NCI-H82 treated with DMSO at 0.1 percent for 48 hours (cell line): Measurements from ENCODE around the gene PPP1R27.

ENCODE experiments used
- DNase-seq: peaks from one replicate; lab custom pipeline; 2025; ENCODE audit not compliant: unreplicated experiment; lab: John Stamatoyannopoulos, UW

The PPP1R27 gene

DNA sequence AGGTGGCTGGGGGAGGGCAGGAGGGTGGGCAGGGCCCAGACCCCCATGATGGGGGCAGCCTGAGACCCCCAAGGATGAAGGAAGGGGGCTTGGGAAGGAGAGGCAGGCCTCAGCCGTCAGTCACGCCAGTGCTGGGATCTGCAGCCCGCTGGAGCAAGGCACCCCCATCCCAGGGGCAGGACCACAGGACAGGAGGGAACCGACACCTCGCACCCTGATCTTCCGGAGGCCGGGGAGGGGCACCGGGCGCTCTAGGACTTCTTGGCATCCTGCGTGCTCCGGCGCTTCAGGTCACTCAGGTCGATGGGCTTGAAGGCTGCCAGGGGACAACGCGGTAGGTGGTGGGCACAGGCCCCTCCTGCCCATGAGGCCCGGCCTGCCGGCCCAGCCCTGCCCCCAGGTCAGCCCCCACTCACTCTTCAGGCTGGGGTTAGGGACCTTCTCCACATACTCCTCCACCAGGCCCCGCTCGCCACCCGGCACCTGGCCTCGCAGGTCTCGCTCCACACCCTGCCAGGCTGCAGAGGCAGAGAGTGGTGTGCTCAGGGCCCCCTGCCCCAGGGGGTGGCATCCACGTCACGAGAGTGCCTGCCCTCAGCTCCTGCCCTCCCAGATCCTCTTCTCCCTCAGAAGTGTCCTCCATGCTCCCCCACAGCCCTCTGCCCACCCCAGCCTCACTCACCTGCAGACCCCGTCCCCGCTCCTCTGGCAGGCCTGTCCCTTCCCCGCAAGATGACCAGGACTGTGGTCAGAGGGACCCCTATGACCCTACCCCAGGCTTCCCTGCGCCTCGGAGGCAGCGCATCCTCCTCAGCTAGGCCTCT is 11.6 kb downstream of the PPP1R27 start:
- DNase-seq = no peak

DNA sequence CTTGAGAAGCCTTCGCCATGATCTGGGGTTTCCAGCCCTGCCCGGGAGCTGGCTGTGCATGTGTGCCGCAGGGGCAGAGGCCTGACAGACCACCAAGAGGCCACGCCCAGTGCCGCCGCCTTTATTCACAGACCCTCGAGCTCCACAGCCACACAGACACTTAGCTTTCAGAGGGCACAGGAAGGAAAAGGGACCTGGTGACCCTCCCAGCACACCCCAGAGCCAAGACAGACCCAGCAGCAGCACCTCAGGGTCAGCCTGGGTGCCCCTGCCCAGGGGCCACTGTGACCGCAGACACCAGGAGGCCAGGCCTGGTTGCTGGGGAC is 12.6 kb downstream of the PPP1R27 start:
- no peak for DNase-seq

DNA sequence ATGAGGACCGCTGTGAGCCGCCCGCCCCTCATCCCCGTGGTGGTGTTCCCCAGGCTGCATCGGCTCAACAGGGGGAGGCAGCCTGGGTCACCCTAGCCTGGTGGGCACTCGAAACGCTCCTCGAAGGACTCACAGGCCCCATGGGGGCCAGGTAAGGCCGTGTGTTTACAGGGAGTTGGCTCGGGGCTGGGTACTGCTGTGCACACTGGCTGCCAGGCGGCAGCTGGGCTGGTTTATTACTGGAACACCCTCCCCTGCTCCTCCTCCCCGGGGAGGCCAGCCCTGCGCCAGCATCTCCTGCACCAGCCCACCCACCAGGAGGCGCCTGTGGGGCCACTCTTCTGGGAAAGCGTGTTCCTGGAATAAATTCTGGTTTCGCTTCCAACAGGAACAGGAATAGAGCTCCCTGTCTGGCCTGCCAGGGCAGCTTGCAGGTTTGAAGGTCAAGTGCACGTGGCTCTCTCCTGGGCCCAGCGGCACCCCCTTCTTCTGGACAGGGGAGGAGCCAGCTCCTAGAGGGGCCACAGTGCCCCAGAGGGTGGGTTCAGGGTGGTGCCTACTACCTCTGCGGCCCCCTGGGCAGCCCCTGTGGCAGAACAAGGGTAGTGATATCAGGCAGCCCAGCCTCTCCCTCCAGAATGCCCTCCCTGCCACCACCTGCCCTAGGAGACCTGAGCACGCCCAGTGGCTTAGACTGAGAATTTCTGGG is 13.1 kb downstream of the PPP1R27 start:
- DNase-seq = peak; percentile 36

DNA sequence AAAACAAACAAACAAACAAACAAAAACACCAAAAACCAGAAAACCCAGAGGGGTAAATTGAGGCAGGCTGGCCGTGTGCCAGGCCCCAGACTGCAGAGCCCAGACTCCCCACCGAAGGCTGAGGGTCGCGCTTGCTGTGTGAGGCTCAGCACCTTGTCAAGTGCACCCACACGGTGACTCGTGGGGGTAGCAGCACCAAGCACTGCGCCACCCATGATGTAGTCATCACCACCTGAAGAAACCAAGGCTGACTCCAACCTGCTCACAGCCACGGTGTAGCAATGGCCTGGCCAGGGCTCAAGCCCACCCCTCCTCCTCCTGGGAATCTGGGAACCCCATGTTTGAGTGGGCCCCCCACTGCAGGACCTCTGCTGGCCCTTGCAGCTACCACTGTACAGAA is 13.7 kb downstream of the PPP1R27 start:
- no peak for DNase-seq

DNA sequence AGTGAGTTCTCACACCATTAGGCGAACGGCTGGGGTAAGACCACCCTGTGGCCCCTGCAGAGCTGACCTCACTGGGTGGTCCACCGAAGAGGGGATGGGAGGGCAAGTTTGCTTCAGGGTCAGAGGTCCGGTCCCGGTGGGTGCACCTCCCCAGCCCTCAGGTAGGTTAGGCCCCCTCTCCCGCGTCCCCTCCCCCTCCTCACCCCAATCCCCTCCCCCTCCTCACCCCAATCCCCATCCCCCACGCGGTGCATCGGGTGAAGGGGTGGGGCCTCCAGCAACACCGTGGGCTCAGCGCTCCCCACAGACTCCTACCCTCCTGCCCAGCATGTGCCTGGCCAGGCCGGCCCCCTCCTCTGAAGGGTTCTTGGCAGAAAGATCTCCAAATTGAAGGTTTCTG is 15.1 kb downstream of the PPP1R27 start:
- no peak for DNase-seq

DNA sequence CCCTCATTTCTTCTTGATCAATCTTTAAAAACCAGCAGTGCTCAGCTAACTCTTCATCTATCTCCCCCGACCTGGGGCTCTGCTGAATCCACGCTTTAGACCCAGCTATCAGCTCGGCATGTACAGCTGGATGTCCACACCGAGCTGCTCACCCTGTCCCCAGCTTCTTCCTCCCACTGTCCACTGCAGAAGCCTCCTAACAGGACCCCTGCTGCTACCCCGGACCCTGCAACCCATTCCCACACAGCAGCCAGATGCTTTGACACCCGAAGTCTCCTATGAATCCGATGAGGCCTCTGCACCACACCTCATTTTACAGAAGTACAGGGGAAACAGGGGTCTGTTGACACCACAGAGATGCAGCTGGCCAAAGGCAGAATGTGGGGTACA is 17.1 kb downstream of the PPP1R27 start:
- no peak for DNase-seq

DNA sequence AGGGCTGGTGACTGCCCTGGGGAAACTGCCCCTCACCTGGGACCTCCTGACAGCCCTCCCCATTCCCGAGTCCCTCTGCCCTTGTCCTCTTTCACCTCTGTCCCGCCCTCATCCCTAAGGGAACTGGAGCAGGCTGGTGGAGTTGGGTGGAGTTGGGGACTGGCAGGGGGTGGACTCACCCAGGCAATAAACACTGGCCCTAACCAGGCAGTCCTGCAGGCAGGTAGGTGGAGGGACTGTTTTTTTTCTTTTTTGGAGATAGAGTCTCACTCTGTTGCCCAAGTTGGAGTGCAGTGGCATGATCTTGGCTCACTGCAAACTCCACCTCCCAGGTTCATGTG is 19.2 kb downstream of the PPP1R27 start:
- DNase-seq = no peak

DNA sequence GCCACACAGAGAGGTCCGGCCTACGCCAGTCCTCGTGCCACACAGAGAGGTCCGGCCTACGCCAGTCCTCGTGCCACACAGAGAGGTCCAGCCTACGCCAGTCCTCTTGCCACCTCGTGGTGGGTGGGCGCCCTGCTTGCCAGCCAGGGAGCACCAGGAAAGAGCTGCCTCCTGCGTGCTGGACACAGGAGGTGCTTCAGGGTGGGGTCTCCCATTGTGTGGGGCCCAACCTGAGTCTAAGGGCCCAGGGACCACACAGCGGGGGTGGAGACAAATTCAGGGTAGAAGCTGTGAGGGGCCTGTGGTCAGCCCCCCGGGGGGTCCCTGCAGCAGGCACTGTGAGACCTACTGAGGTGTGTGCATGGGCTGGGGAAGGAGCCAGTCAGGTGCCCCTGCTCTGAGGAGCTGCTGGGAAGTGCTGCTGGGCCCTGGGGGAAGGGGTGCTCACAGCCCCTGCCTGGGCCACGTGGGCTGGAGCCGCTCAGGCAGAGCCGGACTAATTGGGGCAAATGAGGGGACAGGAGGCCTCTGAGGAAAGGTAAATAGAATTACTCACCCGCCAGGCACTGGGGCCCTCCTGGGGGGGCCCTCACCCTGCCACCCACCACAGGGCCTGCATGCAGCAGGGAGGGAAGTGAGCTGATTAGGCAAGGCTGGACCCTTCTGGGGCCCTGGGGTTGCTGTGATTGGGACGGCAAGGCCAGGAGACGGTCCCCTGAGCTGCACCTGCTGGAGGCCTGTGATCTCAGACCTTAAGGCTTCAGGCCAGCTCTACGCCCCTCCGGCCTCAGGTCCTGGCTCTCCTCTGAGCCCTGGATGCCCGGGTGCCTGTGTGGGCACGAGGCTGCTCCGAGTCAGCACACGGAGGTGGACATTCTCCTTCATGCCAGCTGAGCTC is 19.9 kb downstream of the PPP1R27 start:
- DNase-seq = peak; percentile 22

DNA sequence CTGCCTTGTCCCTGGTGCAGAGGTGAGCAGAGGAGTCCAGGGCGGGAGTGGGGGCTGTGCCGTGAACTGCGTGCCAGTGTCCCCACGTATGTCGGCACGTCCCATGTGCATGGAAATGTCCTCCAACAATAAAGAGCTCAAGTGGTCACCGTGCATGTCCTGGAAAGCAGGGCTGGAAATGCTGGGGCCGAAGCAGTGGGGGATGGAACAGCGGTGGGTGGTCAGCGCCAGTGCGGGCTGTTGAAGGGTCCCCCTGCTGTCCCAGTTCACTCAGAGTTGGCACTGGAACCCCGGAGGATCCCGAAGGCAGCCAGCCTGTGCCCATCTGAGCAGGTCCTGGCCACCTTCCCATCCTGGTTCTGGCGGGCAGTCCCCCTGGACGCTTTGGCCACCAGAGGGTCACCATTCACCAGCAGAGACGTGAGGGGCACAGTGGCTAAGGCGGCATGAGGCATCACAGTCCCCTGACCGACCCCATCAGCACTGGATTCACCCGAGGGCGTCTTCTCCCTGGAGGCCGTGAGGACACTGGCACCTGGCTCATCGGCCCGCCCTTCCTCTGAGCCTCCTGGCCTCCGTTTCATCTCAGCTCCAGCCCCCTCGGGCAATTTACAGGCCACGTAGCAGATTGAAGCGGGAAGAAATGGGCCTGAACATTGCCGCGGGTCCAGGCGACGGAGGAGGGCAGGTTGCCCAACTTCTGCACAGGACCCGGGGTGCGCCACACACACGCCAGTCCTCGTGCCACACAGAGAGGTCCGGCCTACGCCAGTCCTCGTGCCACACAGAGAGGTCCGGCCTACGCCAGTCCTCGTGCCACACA is 20.8 kb downstream of the PPP1R27 start:
- DNase-seq = no peak

DNA sequence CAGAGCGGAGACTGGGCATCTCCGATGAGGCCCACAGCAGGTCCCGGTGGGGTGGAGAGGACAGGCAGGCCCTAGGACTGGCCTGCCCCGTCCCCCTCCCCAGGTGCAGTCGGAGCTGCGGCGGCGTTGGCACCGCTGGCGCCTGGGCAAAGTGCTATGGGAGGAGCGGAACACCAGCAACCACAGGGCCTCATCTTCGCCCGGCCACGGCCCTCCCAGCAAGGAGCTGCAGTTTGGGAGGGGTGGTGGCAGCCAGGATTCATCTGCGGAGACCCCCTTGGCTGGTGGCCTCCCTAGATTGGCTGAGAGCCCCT is 21.5 kb downstream of the PPP1R27 start:
- no peak for DNase-seq

DNA sequence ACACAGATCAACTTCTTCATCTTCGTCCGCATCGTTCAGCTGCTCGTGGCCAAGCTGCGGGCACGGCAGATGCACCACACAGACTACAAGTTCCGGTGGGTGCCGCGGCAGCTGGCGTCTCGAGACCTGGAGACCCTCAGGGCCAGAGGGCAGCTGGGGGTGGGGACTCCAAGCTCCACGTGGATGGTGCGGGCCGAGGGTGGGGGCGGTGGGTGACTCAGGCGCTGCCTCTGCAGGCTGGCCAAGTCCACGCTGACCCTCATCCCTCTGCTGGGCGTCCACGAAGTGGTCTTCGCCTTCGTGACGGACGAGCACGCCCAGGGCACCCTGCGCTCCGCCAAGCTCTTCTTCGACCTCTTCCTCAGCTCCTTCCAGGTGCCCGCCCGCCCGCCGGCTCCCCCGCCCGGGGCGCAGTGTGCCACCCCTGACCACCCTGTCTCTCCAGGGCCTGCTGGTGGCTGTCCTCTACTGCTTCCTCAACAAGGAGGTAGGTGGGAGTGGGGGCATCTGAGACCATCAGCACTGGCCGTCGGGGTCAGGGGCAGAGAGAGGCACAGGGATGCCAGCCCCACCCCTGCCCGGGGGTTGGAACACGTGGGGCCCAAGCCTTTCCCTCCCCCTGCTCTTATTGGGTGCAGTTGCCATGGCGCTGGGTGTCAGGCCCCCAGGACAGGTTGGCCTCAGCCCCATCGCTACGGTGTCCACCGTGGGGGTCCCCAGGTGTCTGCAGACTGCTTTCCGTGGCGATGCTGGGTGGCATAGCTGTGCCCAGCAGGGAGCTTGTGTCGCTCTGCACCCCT is 22.1 kb downstream of the PPP1R27 start:
- DNase-seq = no peak

DNA sequence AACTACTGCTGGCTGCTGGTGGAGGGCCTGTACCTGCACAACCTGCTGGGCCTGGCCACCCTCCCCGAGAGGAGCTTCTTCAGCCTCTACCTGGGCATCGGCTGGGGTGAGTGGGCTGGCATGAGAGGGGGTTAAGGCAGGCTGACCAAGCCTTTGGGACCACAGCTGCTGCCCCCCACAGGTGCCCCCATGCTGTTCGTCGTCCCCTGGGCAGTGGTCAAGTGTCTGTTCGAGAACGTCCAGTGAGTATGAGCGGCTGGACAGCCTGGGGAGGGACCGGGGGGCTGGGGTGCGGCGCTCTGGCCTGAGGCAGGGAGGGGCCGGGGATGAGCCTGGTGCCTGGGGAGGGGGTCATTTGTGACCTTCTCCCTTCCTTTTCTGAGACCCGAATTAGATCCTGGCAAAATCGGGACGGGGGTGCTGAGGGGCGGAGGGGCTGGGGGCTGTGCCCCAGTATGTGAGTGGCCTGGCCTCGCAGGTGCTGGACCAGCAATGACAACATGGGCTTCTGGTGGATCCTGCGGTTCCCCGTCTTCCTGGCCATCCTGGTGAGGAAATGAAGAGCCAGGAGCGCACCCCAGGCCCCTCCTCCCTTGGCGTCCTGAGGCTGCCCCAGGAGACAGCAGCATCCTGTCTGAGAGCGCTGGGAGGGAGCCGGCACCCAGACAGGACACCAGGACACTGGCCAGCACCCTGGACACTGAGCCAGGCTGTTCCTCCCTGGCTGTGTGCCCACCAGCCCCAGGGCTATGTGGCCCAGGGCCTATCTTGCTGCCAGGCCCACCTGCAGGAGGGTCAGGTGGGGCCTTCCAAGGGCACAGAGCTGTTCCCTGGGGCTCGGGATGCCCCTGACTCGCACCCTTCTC is 22.9 kb downstream of the PPP1R27 start:
- DNase-seq = no peak

DNA sequence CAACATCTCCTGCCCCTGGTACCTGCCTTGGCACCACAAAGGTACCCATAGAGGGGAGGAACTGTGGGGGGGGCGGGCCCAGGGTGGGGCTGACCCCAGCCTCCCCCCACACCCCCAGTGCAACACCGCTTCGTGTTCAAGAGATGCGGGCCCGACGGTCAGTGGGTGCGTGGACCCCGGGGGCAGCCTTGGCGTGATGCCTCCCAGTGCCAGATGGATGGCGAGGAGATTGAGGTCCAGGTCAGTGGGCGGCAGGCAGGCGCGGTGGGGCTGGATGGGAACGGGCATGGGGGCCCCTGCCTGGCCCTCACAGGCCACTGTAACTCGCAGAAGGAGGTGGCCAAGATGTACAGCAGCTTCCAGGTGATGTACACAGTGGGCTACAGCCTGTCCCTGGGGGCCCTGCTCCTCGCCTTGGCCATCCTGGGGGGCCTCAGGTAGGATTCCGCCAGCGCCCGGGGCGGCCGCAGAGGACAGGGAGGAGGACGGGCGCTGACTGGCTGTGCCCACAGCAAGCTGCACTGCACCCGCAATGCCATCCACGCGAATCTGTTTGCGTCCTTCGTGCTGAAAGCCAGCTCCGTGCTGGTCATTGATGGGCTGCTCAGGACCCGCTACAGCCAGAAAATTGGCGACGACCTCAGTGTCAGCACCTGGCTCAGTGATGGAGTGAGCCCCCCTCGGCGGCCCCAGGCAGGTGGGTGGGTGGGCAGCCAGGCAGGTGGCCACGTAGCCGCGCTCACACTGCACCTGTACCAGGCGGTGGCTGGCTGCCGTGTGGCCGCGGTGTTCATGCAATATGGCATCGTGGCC is 23.8 kb downstream of the PPP1R27 start:
- DNase-seq = no peak

DNA sequence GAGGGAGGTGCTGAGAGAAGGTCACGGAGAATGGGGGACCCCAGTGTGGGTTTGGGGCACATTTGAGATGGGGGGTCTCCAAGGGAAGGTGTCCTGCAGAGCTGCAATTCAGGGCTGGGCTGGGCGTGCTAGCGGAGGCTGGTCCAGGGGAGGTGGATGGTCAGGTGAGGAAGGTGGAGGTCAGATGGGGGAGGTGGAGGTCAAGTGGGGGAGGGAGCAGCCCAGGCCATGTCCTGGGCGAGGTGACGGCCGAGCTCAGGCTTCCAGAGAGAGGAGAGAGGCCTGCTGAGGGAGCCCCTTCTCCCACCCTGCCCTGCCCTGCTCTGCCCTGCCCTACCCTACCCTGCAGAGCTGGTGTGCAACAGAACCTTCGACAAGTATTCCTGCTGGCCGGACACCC is 24.4 kb downstream of the PPP1R27 start:
- DNase-seq = no peak

DNA sequence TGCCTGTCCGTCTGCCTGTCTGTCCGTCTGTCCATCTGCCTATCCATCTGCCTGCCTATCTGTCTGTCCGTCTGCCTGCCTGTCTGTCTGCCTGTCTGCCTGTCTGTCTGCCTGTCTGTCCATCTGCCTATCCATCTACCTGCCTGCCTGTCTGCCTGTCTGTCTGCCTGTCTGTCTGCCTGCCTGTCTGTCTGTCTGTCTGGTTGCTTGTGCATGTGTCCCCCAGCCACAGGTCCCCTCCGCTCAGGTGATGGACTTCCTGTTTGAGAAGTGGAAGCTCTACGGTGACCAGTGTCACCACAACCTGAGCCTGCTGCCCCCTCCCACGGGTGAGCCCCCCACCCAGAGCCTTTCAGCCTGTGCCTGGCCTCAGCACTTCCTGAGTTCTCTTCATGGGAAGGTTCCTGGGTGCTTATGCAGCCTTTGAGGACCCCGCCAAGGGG is 25.3 kb downstream of the PPP1R27 start:
- no peak for DNase-seq

DNA sequence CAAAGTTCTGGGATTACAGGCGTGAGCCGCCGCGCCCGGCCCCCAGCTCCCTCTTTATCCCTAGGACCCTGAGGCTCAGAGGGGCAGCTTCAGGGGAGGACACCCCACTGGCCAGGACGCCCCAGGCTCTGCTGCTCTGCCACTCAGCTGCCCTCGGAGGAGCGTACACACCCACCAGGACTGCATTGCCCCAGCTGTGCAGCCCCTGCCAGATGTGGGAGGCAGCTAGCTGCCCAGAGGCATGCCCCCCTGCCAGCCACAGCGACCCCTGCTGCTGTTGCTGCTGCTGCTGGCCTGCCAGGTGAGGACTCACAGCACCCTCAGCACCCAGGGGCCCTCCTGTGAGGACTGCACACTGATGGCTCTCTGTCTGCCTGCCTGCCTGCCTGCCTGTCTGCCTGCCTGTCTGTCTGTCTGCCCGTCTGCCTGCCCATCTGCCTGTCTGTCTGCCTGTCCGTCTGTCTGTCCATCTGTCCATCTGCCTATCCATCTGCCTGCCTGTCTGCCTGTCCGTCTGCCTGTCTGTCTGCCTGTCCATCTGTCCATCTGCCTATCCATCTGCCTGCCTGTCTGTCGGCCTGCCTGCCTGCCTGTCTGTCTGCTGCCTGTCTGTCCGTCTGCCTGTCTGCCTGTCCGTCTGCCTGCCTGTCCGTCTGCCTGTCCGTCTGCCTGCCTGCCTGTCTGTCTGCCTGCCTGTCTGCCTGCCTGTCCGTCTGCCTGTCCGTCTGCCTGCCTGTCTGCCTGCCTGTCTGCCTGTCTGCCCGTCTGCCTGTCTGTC is 25.9 kb downstream of the PPP1R27 start:
- no peak for DNase-seq

DNA sequence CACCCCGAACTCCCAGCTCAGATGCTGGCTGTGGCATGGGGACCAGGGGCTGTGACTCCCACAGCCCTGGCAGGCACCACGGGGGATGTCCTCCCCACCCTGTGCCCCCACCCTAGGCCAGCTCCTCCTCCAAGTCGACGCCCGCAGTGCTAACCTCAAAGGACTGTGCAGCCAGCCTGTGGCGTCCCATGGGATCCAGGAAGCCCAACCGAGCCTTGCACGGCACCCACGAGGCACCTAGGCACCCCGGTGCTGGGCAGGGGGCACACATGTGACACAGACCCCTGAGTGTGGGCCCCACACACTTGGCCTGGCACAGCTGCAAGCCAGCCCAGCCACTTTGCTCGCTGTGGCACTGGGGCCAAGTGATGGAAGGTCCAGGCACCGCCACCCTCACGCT is 27.0 kb downstream of the PPP1R27 start:
- DNase-seq = no peak

DNA sequence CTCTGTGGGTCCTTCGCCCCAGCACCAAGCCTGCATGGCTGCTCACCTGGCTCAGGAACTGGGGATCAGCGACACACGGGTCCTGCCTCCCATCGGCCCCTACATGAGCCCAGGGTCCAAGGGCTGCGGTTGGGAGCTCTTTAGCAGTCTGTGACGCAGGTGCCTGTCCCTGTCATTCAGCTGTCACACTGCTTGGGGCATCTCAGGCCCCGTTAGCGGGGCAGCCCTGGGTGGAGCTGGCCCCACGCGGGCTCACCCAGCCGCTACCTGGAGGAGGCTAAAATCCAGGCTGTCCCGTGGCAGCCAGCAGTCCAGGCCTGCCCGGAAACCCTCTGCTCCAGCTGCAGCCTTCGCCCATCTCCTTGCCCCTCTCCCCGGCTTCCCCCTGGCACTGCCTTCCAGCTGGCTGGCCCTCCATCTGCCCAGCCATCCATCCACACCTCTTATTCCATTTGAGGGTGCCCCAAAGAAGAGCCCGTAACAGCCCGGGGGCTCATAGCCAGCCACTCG is 27.6 kb downstream of the PPP1R27 start:
- no peak for DNase-seq
